Stimulated activated naive CD8-positive, alpha-beta T cell treated with anti-CD3 and anti-CD28 coated beads, Interleukin-15, Interleukin-2, amounts not matched to agents 100 U/mL and 50 U/mL, for 24 hours (primary cell): ENCODE results near the gene SPATA6L.

Experiments
- ATAC-seq: fragments of 150-1000 bp; cut with Tn5 transposase; one replicate; pipeline ENCODE4 v1.10.0; 2021
- DNase-seq: peaks from one replicate; pipeline ENCODE4 v3.0.0; 2021

Gene SPATA6L, protein sequence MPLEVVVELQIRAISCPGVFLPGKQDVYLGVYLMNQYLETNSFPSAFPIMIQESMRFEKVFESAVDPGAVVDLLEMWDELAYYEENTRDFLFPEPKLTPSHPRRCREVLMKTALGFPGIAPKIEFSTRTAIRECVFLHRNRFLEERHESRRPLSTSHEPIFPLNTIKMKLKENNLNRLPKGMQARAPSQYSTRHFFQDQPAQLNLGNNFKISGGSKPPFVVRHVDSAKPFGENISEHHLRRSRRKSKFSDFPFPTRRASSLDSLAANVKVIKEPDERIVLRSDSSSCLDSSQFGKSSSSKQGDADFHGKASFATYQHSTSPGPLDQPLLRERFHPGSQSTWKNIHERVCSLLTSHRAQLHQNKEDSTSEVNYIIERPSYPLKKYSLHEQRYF

DNA sequence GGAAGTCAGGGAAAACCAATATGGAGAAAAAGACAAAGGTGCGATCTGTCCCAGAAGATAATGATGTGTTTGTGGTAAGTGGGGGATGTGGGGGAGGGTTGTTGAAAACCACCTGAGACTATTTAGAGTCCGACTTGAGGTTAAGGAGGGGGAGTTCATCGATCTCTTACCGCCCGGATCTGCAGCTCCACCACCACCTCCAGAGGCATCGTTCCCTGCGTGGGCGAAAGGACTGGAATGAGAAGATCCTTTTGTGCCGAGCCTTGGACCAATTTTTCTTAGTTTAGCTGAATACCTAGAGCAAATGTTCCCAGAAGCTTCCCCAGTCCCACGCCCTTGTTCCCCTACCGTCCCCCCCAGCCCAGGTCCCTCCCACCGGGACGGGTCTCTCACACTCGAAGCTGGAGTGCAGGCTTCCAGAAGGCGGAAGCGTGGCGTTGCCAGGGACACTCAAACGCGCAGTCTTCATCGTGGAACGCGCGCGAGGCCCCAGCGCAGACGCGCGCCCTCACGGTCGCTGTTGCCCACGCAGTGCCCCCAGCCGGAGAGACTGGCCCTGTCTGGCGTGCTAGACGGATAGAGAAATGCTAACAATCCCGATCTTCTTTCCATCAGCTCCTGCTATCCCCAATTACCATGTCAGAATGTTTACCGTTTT lies at the start of gene SPATA6L:
Gene SPATA6L, minus strand, starts transcription at position 439 of the 658 bp plus-strand sequence. Its CDS starts 230 bp downstream, at position 209.
- ATAC-seq (peak; percentile 13), DNase-seq (peak; percentile 49)

DNA sequence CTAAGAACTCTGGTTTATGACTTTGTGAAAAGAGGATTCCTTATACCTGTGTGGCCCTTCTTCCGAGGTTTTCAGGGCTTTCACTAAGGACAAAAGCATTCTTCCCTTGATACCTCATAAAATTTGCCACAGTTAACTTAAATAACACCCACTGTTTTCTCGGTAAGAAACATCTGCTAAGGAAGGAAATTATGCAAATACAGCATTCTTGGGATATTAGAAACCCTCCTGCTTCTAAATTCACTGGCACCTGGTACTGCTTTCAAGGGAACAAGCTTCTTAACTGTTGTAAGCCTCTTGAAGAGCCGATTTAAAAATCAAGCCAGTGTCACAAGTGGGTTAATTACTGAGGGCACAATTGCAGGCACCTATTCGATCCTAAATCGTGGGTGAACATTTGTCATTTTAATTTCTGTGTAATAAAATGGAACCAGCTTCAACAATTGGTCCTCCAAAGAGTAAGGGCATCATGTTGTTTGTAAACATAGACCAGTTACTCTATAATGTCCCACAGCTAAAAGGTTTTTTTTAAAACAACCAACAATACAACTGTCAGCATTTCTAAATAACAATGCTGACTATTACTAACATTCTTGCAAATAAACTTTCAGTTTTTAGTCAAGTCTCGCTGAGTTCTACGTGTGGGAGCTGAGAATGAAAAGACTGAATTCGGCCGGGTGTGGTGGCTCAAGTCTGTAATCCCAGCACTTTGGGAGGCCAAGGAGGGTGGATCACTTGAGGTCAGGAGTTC lies 48.2 kb upstream of the SPATA6L start:
- ATAC-seq: no peak
- no peak for DNase-seq

DNA sequence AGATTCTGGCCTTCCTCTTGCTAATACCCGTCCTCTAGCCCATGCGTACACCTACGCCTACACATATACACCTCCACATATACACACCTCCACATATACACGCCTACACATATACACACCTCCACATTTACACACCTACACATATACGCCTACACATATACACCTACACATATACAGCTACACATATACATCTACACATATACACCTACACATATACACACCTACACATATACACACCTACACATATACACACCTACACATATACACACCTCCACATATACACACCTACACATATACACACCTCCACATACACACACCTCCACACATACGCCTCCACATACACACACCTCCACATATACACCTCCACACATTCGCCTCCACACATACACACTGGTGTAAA lies 47.6 kb upstream of the SPATA6L start:
- DNase-seq (no peak), ATAC-seq (peak; percentile 32)

DNA sequence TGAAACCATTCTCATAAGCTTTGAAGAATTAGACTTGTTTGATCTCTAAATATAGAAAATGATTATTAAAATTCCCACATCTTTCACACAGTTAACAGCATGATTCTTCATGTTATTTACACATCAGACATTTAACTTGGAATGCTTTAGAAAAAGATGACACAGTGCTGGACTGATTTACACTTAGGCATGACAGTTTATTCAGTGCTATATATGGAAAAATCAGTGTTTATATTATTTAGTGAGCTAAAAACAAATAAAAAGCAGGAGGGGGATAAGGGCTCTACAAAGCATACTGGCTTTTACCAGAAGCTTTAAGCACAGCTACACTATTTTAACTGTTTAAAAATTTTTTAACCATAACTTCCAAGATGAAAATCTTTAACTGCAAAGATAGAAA lies 43.1 kb upstream of the SPATA6L start:
- ATAC-seq: no peak
- no peak for DNase-seq

DNA sequence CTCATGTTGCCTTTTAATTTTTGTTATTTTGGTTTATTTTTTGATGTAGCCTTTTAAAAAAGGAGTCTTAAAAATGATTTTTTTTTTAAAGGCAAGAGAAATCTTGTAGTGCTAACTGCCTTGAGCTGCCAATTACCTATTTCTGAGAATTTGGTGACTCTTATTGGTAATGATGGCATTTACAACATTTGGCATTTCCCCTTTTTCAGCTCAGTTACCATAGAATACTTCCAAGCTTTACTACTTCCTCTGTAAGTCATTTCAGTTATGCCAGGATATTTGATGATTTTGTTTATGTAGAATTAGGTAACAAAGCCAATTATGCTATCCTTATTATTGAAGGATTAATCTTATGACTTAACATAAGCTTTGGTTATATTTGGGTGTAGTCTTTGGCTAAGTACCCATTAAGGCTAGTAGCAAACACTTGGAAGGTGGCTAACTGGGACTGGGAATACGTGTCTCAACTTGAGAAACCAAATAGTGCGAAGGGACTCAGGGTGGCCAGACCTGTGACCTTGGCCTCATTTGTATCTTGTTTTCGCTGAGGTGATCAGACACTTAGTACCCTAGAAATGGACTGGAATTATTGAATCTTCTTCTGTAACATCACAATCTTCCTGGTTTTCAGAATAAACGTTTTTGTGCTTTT lies 40.8 kb upstream of the SPATA6L start:
- ATAC-seq: no peak
- DNase-seq: no peak

DNA sequence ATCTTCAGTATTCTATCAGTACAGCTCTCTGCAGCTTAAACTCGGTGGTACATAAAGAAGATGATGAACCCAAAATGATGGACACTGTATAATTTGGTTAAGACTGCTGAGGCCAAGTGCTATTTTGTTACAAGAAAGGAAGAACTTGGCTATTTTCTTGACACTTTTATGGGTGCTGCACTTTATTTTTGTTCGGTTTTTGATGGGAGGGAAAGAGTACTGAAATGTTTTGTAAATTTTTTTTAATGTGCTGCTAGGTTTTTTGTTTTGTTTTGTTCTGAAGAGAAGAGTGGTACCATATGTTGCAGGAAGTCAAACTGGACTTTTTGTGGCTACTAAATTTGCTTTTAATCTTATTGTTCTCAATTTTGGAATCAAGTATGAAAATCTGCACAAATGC lies 39.7 kb upstream of the SPATA6L start:
- DNase-seq (no peak), ATAC-seq (no peak)

DNA sequence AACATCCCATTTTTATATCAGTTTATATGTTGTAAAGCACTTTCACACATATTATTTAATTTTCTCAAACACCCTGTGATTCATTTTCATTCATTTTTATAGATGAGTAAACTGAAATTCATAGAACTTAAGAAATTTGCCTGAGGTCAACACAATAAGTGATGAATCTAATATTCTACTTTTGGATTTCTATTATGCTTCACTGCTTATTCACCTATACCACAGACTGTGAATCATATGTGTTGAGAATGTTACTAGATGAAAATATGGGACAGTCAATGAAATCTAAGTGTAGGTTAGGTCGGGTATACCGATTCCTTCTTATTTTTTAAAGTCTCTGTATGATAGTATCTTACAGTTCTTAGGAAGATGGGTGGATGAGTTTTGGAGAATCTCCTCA lies 37.8 kb upstream of the SPATA6L start:
- peak; percentile 57 for ATAC-seq
- DNase-seq: no peak

DNA sequence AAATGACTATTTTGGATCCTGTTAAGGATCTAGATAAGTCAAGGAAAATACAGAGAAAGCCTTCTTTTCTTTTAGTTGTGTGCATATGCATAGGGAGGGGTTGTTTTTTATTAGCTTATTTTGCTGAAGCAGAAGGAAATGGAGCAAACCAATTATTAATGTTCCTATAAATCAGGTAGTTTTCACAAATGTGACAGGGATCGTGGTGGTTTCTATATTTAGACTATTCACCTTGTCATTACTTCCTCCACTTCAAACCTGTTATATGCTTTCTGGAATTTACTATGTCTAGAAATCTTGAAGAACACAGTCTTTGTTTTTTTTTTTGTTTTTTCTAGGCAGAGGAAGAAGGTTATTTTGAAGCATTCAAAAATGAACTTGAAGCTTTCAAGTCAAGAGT lies 35.2 kb upstream of the SPATA6L start:
- ATAC-seq: no peak
- no peak for DNase-seq

DNA sequence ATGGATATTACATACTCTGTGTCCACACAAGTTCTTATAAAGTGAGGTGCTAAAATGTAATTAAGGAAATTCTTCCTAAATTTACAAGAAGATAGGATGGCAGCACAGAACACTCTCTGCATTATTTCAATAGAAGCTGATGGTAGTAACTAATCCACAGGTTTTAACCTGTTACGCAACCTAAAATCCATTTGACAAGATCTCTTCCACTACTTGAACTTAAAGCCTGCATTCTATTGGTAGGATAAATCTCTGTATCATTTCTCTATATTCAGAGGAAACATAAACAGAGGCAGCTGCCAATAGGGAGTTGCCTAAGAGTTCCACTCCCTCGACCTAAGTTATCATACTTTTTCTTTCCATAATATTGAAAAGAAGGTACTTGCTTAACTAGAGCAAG lies 34.7 kb upstream of the SPATA6L start:
- DNase-seq (no peak), ATAC-seq (no peak)

DNA sequence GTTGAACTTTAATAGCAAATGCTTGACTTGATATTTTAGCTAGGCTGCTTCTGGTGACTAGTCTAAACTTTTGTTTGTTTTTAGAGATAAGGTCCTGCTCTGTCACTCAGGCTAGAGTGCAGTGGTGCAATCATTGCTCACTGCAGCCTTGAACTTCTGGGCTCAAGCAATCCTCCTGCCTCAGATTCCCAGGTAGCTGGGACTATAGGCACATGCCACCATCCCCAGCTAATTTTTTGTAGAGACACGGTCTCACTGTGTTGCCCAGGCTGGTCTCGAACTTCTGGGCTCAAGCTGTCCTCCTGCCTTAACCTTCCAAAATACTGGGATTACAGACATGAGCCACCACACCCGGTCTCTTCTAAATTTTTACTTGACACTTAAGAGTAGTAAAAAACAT lies 33.8 kb upstream of the SPATA6L start:
- DNase-seq: no peak
- no peak for ATAC-seq

DNA sequence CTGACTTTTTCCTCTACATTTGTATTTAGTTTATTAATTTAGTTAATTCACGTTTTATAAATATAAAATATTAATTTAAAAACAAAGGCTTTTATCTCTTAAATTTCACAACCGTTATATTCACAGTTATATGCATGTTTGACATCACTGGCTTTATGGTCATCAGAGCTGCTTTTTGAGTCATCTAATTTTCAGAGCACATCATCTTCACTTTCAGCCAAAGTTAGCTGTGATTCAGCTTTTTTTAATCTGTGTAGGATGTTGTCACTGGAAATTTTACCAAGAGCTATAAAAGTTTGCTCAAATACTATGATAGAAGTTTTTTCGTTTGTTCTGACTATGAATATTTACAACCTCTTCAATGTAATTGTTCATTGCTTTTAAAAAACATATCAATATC lies 25.5 kb upstream of the SPATA6L start:
- ATAC-seq: no peak
- DNase-seq: no peak

DNA sequence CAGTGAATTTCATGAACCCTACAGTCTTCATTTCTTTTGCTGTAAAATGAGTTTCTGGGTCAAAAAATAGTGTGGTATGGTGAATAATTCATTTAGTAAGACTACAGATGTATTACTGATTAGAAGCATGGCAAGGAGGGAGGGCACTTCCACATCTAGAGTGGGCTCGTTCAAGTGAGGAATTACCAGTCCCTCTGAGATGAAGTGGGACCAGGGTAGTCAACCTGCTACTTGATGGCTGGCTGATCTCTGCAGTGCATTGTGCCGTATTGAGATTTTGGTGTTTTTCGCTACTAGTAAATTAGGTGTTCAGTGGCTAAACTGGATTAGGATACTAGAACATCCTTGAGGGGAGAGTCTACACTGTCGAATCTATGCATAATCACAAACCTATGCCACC lies 23.9 kb upstream of the SPATA6L start:
- peak; percentile 21 for ATAC-seq

DNA sequence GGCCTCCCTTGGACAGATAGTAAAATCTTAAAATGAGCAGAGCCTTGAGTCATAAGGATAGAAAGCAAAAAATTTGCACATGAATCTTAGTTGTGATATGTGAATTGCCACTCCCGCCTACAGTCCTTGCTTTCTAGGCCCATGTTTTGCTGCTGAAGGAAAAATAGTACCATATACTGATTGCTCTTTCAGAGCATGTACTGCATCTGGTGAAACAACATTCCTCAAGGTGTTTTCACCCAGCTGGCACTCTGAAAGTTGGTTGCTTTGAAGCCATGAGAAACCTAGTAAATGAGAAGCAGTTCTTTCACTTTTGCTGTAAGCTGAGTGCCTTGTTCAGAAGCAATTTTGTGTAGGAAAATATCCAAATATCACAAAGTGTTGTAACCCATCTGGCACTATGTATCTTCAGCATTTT lies 23.4 kb upstream of the SPATA6L start:
- ATAC-seq: peak; percentile 86
- DNase-seq: no peak

More for the DNA sequence above, 23.9 kb upstream of the SPATA6L start:
- DNase-seq: no peak

DNA sequence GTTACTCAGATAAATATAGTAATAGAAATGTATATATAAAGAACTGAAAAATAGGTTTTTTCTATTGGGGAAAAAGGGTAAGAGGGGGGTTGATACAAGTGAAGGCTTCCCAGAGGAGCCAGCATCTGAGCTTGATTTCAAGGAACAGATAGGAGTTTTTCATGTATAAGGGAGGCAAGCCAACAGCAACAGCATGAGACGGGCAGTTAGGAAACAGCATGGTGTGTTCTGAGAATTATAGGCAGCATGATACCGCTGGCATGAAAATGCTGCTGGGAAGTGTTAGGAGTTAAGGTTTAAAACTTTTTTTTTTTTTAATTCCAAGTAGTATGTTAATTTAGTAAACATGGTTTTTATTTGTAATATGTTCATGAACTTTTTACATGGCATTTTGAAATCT lies 22.7 kb upstream of the SPATA6L start:
- DNase-seq (no peak), ATAC-seq (no peak)

DNA sequence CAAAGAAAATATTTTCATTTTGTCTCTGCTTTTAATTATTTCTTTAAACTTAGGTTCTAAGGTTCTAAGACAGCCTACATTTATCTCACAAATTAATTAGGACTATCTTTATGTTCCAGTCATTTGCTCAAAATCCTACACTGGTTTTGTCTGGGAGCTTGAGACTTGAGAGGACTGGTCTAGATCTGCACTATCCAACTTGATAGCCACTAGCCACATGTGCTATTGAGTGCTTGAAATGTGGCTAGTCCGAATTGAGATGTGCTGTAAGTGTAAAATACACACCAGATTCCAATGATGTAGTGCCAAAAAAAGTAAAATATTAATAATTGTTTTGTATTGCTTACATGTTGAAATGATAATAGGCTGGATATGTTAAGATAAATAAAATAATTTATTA lies 20.3 kb upstream of the SPATA6L start:
- no peak for ATAC-seq
- DNase-seq: no peak

DNA sequence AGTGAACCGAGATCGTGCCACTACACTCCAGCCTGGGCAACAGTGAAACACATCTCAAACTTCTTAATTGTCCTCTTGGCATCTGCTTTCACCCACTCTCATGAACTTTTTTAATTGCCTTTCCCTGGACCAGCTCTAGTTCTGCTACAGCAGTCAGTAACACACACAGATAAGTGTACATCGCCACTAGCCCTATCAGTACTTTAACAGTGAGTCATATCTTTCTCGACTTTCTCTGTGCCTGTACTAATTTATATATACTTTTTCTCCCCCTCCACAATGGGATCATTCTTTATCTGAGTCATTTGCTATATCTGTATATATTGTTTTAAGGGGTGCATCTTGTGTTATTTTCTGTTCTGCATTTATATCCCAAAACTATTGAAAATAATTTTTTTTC lies 19.8 kb upstream of the SPATA6L start:
- DNase-seq (no peak), ATAC-seq (no peak)

DNA sequence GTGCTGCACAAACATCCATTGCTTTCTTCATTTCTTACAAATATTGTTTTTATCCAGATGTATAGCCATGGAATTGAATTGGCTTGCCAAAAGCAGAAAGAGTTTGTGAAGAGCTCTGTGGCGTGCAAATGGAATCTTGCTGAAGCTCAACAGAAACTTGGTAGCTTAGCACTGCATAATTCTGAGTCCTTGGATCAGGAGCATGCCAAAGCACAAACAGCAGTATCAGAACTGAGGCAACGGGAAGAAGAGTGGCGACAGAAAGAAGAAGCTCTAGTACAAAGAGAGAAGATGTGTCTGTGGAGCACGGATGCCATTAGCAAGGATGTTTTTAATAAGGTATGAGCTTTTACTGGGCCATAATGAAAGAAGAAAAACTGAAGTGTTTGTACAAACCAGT lies 18.5 kb upstream of the SPATA6L start:
- DNase-seq: no peak
- ATAC-seq: no peak

DNA sequence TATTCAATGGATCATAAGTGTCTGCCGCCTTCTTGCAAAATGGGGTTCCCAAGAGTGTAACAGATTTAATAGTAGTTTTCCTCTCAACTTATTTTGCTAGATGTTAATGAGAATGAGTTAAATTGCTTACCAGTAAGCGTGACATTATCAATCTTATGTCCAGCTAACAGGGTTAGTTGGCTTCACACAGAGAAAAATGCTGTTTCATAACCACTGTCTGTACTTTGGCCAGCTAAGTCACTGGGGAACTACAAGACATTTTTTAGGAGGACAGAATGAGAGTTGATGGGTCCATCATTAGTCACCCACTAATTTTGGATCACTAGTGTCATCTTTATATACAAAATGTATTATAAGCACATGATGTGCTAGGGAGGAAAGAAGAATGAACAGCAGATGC lies 14.5 kb upstream of the SPATA6L start:
- no peak for DNase-seq
- ATAC-seq: no peak

DNA sequence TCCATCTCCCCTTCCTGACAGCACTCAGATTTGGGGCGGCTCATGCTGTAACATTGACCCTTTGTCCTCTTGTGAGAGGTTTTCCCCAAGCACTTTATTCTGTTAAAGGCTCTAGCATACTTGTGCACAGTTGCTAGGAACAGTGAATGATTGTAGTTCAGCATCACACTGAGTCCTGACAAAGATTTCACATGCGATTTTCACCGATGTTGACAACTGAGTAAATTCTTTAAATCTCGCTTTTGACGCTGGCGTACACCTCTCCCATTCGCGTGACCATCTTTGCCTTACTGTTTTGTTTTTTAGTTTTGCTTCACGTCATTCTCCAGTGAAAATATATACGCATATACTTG lies 13.9 kb upstream of the SPATA6L start:
- ATAC-seq (no peak), DNase-seq (no peak)

DNA sequence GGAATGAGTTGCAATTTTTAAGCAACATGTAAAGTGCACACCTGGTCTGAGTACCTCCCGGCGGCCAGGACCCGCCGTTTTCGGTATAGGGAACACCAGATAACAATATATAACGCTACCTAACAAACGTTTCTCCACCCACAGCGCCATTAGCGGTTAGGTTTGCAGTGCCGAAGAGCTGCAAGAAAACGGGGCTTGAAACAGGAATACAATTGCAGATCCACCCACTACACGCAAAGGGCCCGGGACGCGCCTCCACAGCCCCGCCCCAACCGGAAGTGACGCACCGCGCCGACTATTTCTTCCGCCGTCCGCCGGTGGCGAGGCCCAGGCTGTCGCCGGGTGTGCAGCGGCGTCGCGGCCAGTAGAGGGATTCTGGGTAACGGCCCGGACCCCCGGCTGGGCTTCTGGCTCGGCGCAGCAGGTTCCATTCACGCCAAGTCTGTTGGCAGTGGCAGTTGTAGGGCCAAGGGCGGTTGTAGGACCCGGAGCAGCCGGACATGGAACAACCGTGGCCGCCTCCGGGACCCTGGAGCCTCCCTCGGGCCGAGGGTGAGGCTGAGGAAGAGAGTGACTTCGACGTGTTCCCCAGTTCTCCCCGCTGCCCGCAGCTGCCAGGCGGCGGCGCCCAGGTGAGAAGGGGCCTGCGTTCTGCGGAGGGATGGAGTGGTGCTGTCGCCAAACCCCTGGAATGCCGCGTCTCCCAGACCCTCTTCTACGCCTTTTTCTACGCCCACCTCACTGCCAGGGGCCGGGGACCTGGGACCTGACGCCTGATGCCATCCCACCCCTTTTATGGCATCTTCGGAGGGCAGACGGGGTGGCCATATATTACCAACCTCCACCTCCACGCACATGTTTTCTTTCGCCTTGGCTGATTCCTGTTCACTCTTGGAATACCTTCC lies 13.2 kb upstream of the SPATA6L start, which contains the start of gene CDC37L1:
Gene CDC37L1, plus strand, starts transcription at position 302 of the 905 bp plus-strand sequence. Its CDS starts 199 bp downstream, at position 501.
- ATAC-seq: peak; percentile 99
- peak; percentile 100 for DNase-seq

DNA sequence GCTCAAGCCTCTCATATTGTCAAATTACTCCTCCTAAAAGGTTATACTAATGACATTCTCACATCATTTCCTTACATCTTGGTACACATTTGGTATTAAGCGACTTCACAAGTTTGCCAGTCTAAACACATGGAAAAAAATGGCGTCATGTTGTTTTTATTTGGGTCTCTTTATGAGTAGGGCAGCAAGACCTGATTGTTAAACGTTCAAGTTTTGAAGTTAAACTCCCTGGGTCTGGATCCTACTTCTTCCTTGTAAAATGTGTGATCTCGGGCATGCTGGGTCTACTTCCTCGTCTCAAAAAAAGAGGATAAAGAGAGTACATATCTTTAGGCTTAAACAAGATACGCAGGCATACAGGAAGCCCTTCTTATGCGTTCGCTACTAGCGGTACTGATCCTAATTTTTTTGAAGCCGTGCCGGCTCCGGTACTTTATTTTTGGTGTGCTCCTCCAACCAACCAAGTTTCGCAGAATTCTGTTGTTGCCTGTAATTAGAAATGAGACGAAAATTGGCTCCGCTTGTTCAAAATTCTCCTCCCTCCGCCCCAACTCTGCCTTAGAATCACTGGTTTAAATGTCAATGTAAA lies 12.5 kb upstream of the SPATA6L start:
- DNase-seq (peak; percentile 13), ATAC-seq (no peak)
